BLaER1 (cell line): ENCODE data around the gene WAC.

Experiments used
- H3K27ac ChIP-seq: shearing (Covaris generic); formaldehyde crosslinking; 2 replicates; pipeline ENCODE4 v1.8.1; 2022
- H3K27me3 ChIP-seq: shearing (Covaris generic); formaldehyde crosslinking; 2 replicates; pipeline ENCODE4 v1.8.1; 2022
- H3K36me3 ChIP-seq: shearing (Covaris generic); formaldehyde crosslinking; 2 replicates; pipeline ENCODE4 v1.8.1; 2022
- H3K4me1 ChIP-seq: shearing (Covaris generic); formaldehyde crosslinking; 2 replicates; pipeline ENCODE4 v1.8.1; 2022
- H3K4me2 ChIP-seq: shearing (Covaris generic); formaldehyde crosslinking; 2 replicates; pipeline ENCODE4 v1.8.1; 2022
- H3K4me3 ChIP-seq: shearing (Covaris generic); formaldehyde crosslinking; 2 replicates; pipeline ENCODE4 v1.8.1; 2022
- H3K9ac ChIP-seq: shearing (Covaris generic); formaldehyde crosslinking; 2 replicates; pipeline ENCODE4 v1.8.1; 2022
- H3K9me3 ChIP-seq: shearing (Covaris generic); formaldehyde crosslinking; 2 replicates; pipeline ENCODE4 v1.8.1; 2022
- H4K20me1 ChIP-seq: shearing (Covaris generic); formaldehyde crosslinking; 2 replicates; pipeline ENCODE4 v1.8.1; 2022
- Cebpa-rat ChIP-seq: shearing (Covaris generic); IDR thresholded peaks from 2 replicates; pipeline ENCODE4 v1.8.1; 2022

WAC gene

GRCh38 chr10:28575852-28576251 is 42.9 kb downstream of the WAC start:
- Histone ChIP-seq H3K4me3 (no peak overlapping the region), H4K20me1 (peaks cover 100% of the 10 kb centered on the region), H3K36me3 (peaks cover 88% of the 10 kb centered on the region), H3K27ac (no peak overlapping the region), H3K27me3 (no peaks in the 10 kb centered on the region), H3K4me2 (no peak overlapping the region), H3K9me3 (no peaks in the 10 kb centered on the region), H3K4me1 (peaks cover 11% of the 10 kb centered on the region; the same call in 1 of the 2 replicates), H3K9ac (no peak overlapping the region)
- no peak for TF ChIP-seq Cebpa-rat

GRCh38 chr10:28577506-28577905 is 44.6 kb downstream of the WAC start:
- Histone ChIP-seq H4K20me1 (peaks cover 100% of the 10 kb centered on the region), H3K27ac (no peak overlapping the region), H3K9ac (no peak overlapping the region), H3K9me3 (no peaks in the 10 kb centered on the region), H3K27me3 (no peaks in the 10 kb centered on the region), H3K36me3 (peaks cover 88% of the 10 kb centered on the region), H3K4me1 (peaks cover 9% of the 10 kb centered on the region; the same call in 1 of the 2 replicates), H3K4me2 (no peak overlapping the region), H3K4me3 (no peak overlapping the region)
- no peak for TF ChIP-seq Cebpa-rat

GRCh38 chr10:28578454-28578853 is 45.5 kb downstream of the WAC start:
- H3K4me3 ChIP-seq, result no peak overlapping the region
- H3K27me3 ChIP-seq, result no peaks in the 10 kb centered on the region
- no peak overlapping the region for H3K9ac ChIP-seq
- no peak overlapping the region for H3K4me2 ChIP-seq
- no peak overlapping the region for H3K27ac ChIP-seq
- H4K20me1 ChIP-seq, result peaks cover 100% of the 10 kb centered on the region
- peaks cover under 1% of the 10 kb centered on the region; the same call in 1 of the 2 replicates for H3K4me1 ChIP-seq
- no peaks in the 10 kb centered on the region for H3K9me3 ChIP-seq
- peaks cover 88% of the 10 kb centered on the region for H3K36me3 ChIP-seq
- no peak for TF ChIP-seq Cebpa-rat

GRCh38 chr10:28580825-28581224 is 47.9 kb downstream of the WAC start:
- Histone ChIP-seq H3K36me3 (peaks cover 89% of the 10 kb centered on the region), H3K4me1 (no peaks in the 10 kb centered on the region), H4K20me1 (peaks cover 100% of the 10 kb centered on the region)

GRCh38 chr10:28581916-28582315 is 49.0 kb downstream of the WAC start:
- TF ChIP-seq Cebpa-rat, result no peak
- H3K9me3 ChIP-seq, result no peaks in the 10 kb centered on the region
- H3K27ac ChIP-seq, result no peak overlapping the region
- no peaks in the 10 kb centered on the region for H3K27me3 ChIP-seq
- no peaks in the 10 kb centered on the region for H3K4me1 ChIP-seq
- no peak overlapping the region for H3K4me2 ChIP-seq
- peaks cover 100% of the 10 kb centered on the region for H4K20me1 ChIP-seq
- H3K4me3 ChIP-seq, result no peak overlapping the region
- H3K36me3 ChIP-seq, result peaks cover 94% of the 10 kb centered on the region
- H3K9ac ChIP-seq, result no peak overlapping the region

More at GRCh38 chr10:28580825-28581224, 47.9 kb downstream of the WAC start:
- Histone ChIP-seq H3K4me2 (no peak overlapping the region), H3K9me3 (no peaks in the 10 kb centered on the region), H3K4me3 (no peak overlapping the region), H3K9ac (no peak overlapping the region), H3K27me3 (no peaks in the 10 kb centered on the region), H3K27ac (no peak overlapping the region)
- TF ChIP-seq Cebpa-rat, result no peak

GRCh38 chr10:28585076-28585475 is 52.2 kb downstream of the WAC start:
- H3K4me2 ChIP-seq, result no peak overlapping the region
- peaks cover 100% of the 10 kb centered on the region for H4K20me1 ChIP-seq
- H3K9me3 ChIP-seq, result no peaks in the 10 kb centered on the region
- H3K36me3 ChIP-seq, result peaks cover 96% of the 10 kb centered on the region
- no peak overlapping the region for H3K27ac ChIP-seq
- H3K4me3 ChIP-seq, result no peak overlapping the region
- no peak for TF ChIP-seq Cebpa-rat
- no peaks in the 10 kb centered on the region for H3K4me1 ChIP-seq
- H3K9ac ChIP-seq, result no peak overlapping the region
- no peaks in the 10 kb centered on the region for H3K27me3 ChIP-seq

- Histone ChIP-seq H3K27me3 (no peaks in the 10 kb centered on the region), H3K9me3 (no peaks in the 10 kb centered on the region), H4K20me1 (peaks cover 99% of the 10 kb centered on the region), H3K4me2 (no peak overlapping the region), H3K9ac (no peak overlapping the region), H3K4me3 (no peak overlapping the region), H3K27ac (no peak overlapping the region), H3K36me3 (peaks cover 98% of the 10 kb centered on the region), H3K4me1 (no peaks in the 10 kb centered on the region)
- no peak for TF ChIP-seq Cebpa-rat
Observed at GRCh38 chr10:28586176-28586575, 53.3 kb downstream of the WAC start.

- Histone ChIP-seq H3K9ac (no peak overlapping the region), H3K27ac (no peak overlapping the region), H3K9me3 (no peaks in the 10 kb centered on the region), H3K4me2 (no peak overlapping the region), H3K36me3 (peaks cover 98% of the 10 kb centered on the region), H3K27me3 (no peaks in the 10 kb centered on the region), H4K20me1 (peaks cover 99% of the 10 kb centered on the region), H3K4me1 (no peaks in the 10 kb centered on the region), H3K4me3 (no peak overlapping the region)
- TF ChIP-seq Cebpa-rat, result no peak
Observed at GRCh38 chr10:28587270-28587969, 54.5 kb downstream of the WAC start.

GRCh38 chr10:28587970-28588290 is 55.0 kb downstream of the WAC start:
- no peak overlapping the region for H3K9ac ChIP-seq
- no peak for TF ChIP-seq Cebpa-rat
- no peaks in the 10 kb centered on the region for H3K4me1 ChIP-seq
- peaks cover 99% of the 10 kb centered on the region for H4K20me1 ChIP-seq
- H3K27ac ChIP-seq, result no peak overlapping the region
- H3K4me2 ChIP-seq, result no peak overlapping the region
- no peak overlapping the region for H3K4me3 ChIP-seq
- no peaks in the 10 kb centered on the region for H3K27me3 ChIP-seq
- H3K9me3 ChIP-seq, result no peaks in the 10 kb centered on the region
- peaks cover 98% of the 10 kb centered on the region for H3K36me3 ChIP-seq

- Histone ChIP-seq H3K4me3 (no peak overlapping the region), H3K27ac (no peak overlapping the region), H3K36me3 (peaks cover 95% of the 10 kb centered on the region), H3K9ac (no peak overlapping the region), H3K4me1 (no peaks in the 10 kb centered on the region), H3K4me2 (no peak overlapping the region), H4K20me1 (peaks cover 99% of the 10 kb centered on the region), H3K27me3 (no peaks in the 10 kb centered on the region), H3K9me3 (no peaks in the 10 kb centered on the region)
- TF ChIP-seq Cebpa-rat, result no peak
Observed at GRCh38 chr10:28592953-28593352, 60.0 kb downstream of the WAC start.

GRCh38 chr10:28593811-28594210 is 60.9 kb downstream of the WAC start:
- Histone ChIP-seq H3K9ac (no peak overlapping the region), H3K4me3 (no peak overlapping the region), H3K36me3 (peaks cover 95% of the 10 kb centered on the region), H3K4me2 (no peak overlapping the region), H3K27ac (no peak overlapping the region), H4K20me1 (peaks cover 99% of the 10 kb centered on the region), H3K27me3 (no peaks in the 10 kb centered on the region), H3K9me3 (no peaks in the 10 kb centered on the region), H3K4me1 (no peaks in the 10 kb centered on the region)
- no peak for TF ChIP-seq Cebpa-rat
